Hematopoietic multipotent progenitor cell treated with erythropoietin and hydrocortisone succinate and interleukin-3 and kit ligand, for 17 days (in vitro differentiated cells): ENCODE data around the gene TSNAX.

ENCODE experiments used
- DNase-seq: peaks from one replicate; pipeline ENCODE4 v3.0.0-alpha.2; 2015; ENCODE audit warnings: low spot score

TSNAX gene

GRCh38 chr1:231601824-231602672 is 73.6 kb downstream of the TSNAX start:
- no peak for DNase-seq

GRCh38 chr1:231602673-231602984 is 74.2 kb downstream of the TSNAX start:
- no peak for DNase-seq

GRCh38 chr1:231603598-231604275 is 75.3 kb downstream of the TSNAX start:
- DNase-seq: peak; percentile 64

GRCh38 chr1:231604276-231604621 is 75.8 kb downstream of the TSNAX start:
- no peak for DNase-seq

- no peak for DNase-seq
Observed at GRCh38 chr1:231605149-231606100, 77.0 kb downstream of the TSNAX start.

DNA sequence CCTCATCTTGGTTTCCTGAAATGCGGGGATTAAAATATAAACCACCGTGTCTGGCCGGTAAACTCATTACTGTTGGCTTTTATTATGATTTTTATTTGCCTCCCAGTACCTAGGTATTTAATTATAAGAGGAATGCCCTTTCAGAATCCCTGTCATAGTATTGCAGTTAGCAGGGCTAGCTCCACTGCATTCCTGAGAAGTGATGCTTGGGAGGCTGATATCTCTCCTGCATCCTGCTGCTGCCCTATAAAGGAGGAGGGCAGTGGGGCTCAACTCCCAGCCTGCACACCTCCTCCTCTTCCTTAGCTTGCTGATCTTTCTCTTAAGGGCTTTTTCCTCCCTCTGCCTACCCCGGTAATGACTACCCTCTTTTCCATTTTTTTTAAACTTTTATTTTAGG is 78.2 kb downstream of the TSNAX start:
- DNase-seq: no peak

DNA sequence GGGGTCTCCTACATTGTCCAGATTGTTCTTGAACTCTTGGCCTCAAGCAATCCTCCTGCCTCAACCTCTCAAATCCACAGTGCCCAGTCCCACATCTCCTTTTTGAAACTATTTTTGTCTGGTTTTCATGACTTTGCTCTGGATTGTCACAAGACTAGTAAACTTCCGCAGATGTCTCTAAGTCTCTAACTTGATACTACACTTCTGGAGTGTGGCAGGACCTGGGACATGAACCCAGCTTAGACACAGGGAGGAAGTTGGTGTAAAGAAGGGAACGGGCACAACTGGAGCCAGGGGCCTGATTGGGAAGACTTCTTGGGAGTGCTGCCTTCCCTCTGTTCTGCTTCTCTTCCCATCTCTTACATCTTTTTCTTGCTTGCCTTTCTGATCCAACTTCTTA is 81.9 kb downstream of the TSNAX start:
- DNase-seq: no peak

- DNase-seq: no peak
Observed at GRCh38 chr1:231611111-231611510, 82.6 kb downstream of the TSNAX start.

DNA sequence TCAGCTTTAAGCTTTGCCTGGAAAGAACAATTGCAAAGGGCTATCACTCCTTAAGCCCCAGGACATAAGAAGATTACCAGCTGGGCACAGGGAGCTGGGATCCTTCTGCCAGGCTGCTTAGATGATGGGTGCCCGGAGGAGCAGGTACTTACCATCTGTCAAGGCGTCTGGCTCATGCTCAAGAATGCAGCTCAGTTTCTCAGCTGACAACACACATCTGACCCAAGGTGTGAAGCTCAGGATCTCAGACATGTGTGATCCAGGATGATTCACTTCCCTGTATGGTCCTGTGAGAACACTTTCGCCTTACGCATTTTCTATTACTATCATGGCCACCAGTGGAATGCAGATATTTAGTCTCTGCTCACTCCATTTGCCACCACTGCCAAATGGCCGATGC is 83.4 kb downstream of the TSNAX start:
- no peak for DNase-seq

DNA sequence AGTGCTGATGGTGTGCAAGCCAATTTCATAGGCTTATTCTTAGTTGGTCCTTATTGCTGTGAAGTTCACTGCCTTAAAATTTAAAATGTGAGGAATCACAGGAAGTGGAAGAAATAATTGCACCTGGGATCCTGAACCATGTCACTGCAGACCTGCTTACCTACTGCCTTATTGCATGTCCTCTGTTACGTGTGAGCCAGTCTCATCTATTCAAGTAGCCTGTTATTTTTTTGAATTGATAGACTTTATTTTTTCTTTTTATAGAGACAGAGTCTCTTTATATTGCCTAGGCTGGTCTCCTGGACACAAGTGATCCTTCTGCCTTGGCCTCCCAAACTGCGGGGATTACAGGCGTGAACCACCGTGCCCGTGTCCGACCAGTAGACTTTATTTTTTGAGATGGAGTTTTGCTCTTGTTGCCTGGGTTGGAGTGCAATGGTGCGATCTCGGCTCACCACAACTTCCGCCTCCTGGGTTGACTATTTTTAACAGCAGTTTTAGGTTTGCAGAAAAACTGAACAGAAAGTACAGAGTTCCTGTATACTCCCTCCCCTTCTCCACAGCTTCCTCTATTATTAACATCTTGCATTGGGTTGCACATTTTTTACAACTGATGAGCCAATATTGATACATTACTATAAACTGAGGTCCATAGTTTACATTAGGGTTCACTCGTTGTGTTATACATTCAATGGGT is 84.1 kb downstream of the TSNAX start:
- DNase-seq: no peak

- no peak for DNase-seq
Observed at GRCh38 chr1:231613419-231614349, 85.2 kb downstream of the TSNAX start.
